ENCODE results near the gene ARID5A. TPM values are rescaled to one million over a fixed set of nuclear protein-coding genes. Genes with fewer than 3 reads are reported as not detected.
A peak's percentile ranks its signal among the peaks of the same experiment; 100 is the strongest.

The ARID5A gene
- total and polyA plus RNA-seq, 9 of the 15 experiments (the other 6 are each of a cell fraction or from before 2014, with no cell fraction given) = 0.14 to 12.5 (median 3.0) TPM

DNA sequence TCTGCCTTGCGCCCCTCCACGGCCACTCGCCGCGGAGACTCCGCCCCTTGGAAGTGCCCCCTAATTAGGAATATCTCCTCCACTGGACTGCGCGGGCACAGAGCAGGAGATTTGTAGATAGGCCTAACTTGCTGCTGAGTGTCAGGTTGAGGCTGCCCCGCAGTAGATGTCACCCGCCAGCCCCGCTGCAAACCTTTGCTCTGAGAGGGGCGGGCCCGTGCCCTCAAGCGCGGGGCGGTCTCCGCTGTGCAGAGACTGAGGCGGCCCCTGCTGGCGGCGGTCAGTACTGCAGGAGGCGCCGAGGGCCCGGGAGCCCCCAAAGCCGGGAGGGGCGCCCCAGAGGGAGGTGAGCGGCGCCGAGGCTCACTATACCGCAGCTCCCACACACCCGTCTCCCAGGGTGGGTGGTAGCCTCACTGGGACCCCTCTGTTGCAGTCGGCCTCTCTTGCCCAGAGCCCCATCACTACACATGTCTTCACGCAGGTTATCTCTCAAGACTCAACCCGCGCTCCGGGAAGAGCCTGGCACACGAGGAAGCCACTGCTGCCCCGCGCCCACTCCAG is 28.5 kb upstream of the ARID5A start:
- FAIRE-seq (no peak), ATAC-seq (peak; percentile 91)
- TF ChIP-seq ZBTB8A (IDR thresholded peaks at IDR 0.05; ENCODE audit: partially characterized antibody) = no peak
- no peak for TF ChIP-seq ZNF146 (CRISPR knock-in tag; IDR thresholded peaks at IDR 0.05; ENCODE audit: unreplicated experiment)
- no peak for TF ChIP-seq ZNF75A (CRISPR knock-in tag; IDR thresholded peaks at IDR 0.05)
- TF ChIP-seq MCM7 (IDR thresholded peaks at IDR 0.05) = no peak
- TF ChIP-seq, protein P1, sequence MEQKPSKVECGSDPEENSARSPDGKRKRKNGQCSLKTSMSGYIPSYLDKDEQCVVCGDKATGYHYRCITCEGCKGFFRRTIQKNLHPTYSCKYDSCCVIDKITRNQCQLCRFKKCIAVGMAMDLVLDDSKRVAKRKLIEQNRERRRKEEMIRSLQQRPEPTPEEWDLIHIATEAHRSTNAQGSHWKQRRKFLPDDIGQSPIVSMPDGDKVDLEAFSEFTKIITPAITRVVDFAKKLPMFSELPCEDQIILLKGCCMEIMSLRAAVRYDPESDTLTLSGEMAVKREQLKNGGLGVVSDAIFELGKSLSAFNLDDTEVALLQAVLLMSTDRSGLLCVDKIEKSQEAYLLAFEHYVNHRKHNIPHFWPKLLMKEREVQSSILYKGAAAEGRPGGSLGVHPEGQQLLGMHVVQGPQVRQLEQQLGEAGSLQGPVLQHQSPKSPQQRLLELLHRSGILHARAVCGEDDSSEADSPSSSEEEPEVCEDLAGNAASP (IDR thresholded peaks at IDR 0.05) = no peak
- TF ChIP-seq, protein P2, sequence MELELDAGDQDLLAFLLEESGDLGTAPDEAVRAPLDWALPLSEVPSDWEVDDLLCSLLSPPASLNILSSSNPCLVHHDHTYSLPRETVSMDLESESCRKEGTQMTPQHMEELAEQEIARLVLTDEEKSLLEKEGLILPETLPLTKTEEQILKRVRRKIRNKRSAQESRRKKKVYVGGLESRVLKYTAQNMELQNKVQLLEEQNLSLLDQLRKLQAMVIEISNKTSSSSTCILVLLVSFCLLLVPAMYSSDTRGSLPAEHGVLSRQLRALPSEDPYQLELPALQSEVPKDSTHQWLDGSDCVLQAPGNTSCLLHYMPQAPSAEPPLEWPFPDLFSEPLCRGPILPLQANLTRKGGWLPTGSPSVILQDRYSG (tag; conservative IDR thresholded peaks at IDR 0.05; ENCODE audit: low read depth) = no peak
- TF ChIP-seq GATAD2B (IDR thresholded peaks at IDR 0.05; ENCODE audit: borderline replicate concordance) = no peak
- 0 out of 2 replicates have a peak, but pooled peaks have one; percentile 76 for TF ChIP-seq XRCC5 (IDR thresholded peaks at IDR 0.05; ENCODE audit: low read depth, low read length)
- TF ChIP-seq, protein P3, sequence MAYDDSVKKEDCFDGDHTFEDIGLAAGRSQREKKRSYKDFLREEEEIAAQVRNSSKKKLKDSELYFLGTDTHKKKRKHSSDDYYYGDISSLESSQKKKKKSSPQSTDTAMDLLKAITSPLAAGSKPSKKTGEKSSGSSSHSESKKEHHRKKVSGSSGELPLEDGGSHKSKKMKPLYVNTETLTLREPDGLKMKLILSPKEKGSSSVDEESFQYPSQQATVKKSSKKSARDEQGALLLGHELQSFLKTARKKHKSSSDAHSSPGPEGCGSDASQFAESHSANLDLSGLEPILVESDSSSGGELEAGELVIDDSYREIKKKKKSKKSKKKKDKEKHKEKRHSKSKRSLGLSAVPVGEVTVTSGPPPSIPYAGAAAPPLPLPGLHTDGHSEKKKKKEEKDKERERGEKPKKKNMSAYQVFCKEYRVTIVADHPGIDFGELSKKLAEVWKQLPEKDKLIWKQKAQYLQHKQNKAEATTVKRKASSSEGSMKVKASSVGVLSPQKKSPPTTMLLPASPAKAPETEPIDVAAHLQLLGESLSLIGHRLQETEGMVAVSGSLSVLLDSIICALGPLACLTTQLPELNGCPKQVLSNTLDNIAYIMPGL (CRISPR knock-in tag; IDR thresholded peaks at IDR 0.05) = peak; percentile 68; the same call in 1 of the 2 replicates
- TF ChIP-seq FOXM1 (IDR thresholded peaks at IDR 0.05; ENCODE audit: low read depth) = no peak
- no peak for TF ChIP-seq FOXM1 (CRISPR knock-in tag; IDR thresholded peaks at IDR 0.05; ENCODE audit: low read depth)
- TF ChIP-seq, protein P4, sequence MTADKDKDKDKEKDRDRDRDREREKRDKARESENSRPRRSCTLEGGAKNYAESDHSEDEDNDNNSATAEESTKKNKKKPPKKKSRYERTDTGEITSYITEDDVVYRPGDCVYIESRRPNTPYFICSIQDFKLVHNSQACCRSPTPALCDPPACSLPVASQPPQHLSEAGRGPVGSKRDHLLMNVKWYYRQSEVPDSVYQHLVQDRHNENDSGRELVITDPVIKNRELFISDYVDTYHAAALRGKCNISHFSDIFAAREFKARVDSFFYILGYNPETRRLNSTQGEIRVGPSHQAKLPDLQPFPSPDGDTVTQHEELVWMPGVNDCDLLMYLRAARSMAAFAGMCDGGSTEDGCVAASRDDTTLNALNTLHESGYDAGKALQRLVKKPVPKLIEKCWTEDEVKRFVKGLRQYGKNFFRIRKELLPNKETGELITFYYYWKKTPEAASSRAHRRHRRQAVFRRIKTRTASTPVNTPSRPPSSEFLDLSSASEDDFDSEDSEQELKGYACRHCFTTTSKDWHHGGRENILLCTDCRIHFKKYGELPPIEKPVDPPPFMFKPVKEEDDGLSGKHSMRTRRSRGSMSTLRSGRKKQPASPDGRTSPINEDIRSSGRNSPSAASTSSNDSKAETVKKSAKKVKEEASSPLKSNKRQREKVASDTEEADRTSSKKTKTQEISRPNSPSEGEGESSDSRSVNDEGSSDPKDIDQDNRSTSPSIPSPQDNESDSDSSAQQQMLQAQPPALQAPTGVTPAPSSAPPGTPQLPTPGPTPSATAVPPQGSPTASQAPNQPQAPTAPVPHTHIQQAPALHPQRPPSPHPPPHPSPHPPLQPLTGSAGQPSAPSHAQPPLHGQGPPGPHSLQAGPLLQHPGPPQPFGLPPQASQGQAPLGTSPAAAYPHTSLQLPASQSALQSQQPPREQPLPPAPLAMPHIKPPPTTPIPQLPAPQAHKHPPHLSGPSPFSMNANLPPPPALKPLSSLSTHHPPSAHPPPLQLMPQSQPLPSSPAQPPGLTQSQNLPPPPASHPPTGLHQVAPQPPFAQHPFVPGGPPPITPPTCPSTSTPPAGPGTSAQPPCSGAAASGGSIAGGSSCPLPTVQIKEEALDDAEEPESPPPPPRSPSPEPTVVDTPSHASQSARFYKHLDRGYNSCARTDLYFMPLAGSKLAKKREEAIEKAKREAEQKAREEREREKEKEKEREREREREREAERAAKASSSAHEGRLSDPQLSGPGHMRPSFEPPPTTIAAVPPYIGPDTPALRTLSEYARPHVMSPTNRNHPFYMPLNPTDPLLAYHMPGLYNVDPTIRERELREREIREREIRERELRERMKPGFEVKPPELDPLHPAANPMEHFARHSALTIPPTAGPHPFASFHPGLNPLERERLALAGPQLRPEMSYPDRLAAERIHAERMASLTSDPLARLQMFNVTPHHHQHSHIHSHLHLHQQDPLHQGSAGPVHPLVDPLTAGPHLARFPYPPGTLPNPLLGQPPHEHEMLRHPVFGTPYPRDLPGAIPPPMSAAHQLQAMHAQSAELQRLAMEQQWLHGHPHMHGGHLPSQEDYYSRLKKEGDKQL (CRISPR knock-in tag; IDR thresholded peaks at IDR 0.05; ENCODE audit: borderline replicate concordance) = no peak

More for the DNA sequence above, 28.5 kb upstream of the ARID5A start:
- peaks cover 7 to 30% of the 10 kb centered on the region in 2 experiments; a peak in 4 of 5 replicates for H3K4me1 ChIP-seq (replicated peaks in 1 of 2; ENCODE audit: control insufficient read depth in 2 of 2, insufficient read depth in 2 of 2, low read length in 2 of 2)
- H3K27me3 ChIP-seq (ENCODE audit: control insufficient read depth in 2 of 2, insufficient read depth in 2 of 2, low read length in 2 of 2) = peaks cover 7 to 55% of the 10 kb centered on the region in 2 experiments; a peak in 4 of 5 replicates
- no peaks in the 10 kb centered on the region for H3K79me2 ChIP-seq (ENCODE audit: control insufficient read depth, insufficient read depth, low read length)
- H4K20me1 ChIP-seq (replicated peaks; ENCODE audit: control insufficient read depth, insufficient read depth, low read length) = peaks cover 7% of the 10 kb centered on the region
- no peak overlapping the region for H3K27ac ChIP-seq (ENCODE audit: extremely low read depth, low read depth, low read length)
- H3K9ac ChIP-seq (ENCODE audit: insufficient read depth in 1 of 2, low read depth in 2 of 2, low read length in 2 of 2) = peak overlapping the region in 1 of 2 experiments; percentile 61; a peak in 1 of 4 replicates
- H3K4me3 ChIP-seq = peak overlapping the region; percentile 31; the same call in 1 of the 2 replicates
- peaks cover 2% of the 10 kb centered on the region for H3K9me1 ChIP-seq (ENCODE audit: control insufficient read depth, insufficient read depth, low read length)
- WGBS (ENCODE audit: insufficient coverage, low coverage, missing lambda C conversion rate) = 4% methylated on average over 38 of the region's 38 CpGs
- no peaks in the 10 kb centered on the region for H3K9me3 ChIP-seq (replicated peaks; ENCODE audit: control insufficient read depth, insufficient read depth, low read depth, low read length)
- intact Hi-C loops (cut with micrococcal nuclease) (loop anchor here (2.0 to 10.0 kb wide), 4 partner anchors 203 to 516 kb away; partner anchors contain the start of genes ANKRD36C, ASTL, CIAO1 and SNRNP200), in situ Hi-C loops (cut with MboI) (loop anchor here (25.0 kb wide), 2 partner anchors 496 to 721 kb away; no protein-coding TSS in a partner anchor)
- POLR2A ChIA-PET = no interaction called here
- no TSS peak for BruUV-seq (replicated peaks)
- peak; percentile 74 to 92 (median 88) for DNase-seq (ENCODE audit: extremely low read depth in 1 of 4, low spot score in 3 of 4)
- CTCF ChIA-PET (ENCODE audit: low intra/inter-chr PET ratio) = interaction anchor here (0.7 to 4.0 kb wide), 5 partner anchors 100 to 515 kb away, joined by 3 to 40 read pairs (median 21); partner anchors contain the start of genes ANKRD36C and ASTL
- H2AFZ ChIP-seq (ENCODE audit: low read depth, low read length) = peak overlapping the region; percentile 97
- no peaks in the 10 kb centered on the region for H3K36me3 ChIP-seq (ENCODE audit: control insufficient read depth, insufficient read depth, low read length)
- H3K4me2 ChIP-seq (ENCODE audit: insufficient read depth, low read length) = peak overlapping the region; percentile 87
